Skeletal muscle satellite cell (primary cell): ENCODE data around the gene CD79B.

Experiments
- H3K27me3 ChIP-seq: 2 replicates; pipeline ENCODE4 v1.7.0; 2013; ENCODE audit warnings: low read length; ENCODE audit not compliant: control insufficient read depth, insufficient read depth
- H3K36me3 ChIP-seq: 2 replicates; pipeline ENCODE4 v1.7.0; 2013; ENCODE audit warnings: mild to moderate bottlenecking, control low read depth, low read length; ENCODE audit not compliant: insufficient read depth
- H3K4me1 ChIP-seq: 2 replicates; pipeline ENCODE4 v1.7.0; 2013; ENCODE audit warnings: low read length; ENCODE audit not compliant: control insufficient read depth, insufficient read depth
- H3K4me2 ChIP-seq: 2 replicates; pipeline ENCODE4 v1.7.0; 2013; ENCODE audit warnings: mild to moderate bottlenecking, low read length
- H3K4me3 ChIP-seq: 2 replicates; pipeline ENCODE4 v1.7.0; 2013; ENCODE audit warnings: low read length
- H3K9ac ChIP-seq: 2 replicates; pipeline ENCODE4 v1.7.0; 2013; ENCODE audit warnings: mild to moderate bottlenecking, low read depth, low read length, moderate library complexity
- H3K9me3 ChIP-seq: replicated peaks from 2 replicates; pipeline ENCODE4 v1.7.0; 2013; ENCODE audit warnings: mild to moderate bottlenecking, control low read depth, low read length

The CD79B gene

GRCh38 chr17:63941162-63941561 lies 9.0 kb upstream of the CD79B start:
- no peaks in the 10 kb centered on the region for H3K4me1 ChIP-seq
- H3K4me2 ChIP-seq, result no peak overlapping the region
- no peaks in the 10 kb centered on the region for H3K9me3 ChIP-seq

GRCh38 chr17:63940584-63940983 lies 8.5 kb upstream of the CD79B start:
- Histone ChIP-seq H3K36me3 (no peaks in the 10 kb centered on the region), H3K9ac (no peak overlapping the region), H3K4me2 (no peak overlapping the region), H3K27me3 (peaks cover 24% of the 10 kb centered on the region), H3K4me1 (no peaks in the 10 kb centered on the region), H3K4me3 (no peak overlapping the region), H3K9me3 (no peaks in the 10 kb centered on the region)

More at GRCh38 chr17:63941162-63941561, 9.0 kb upstream of the CD79B start:
- peaks cover 23% of the 10 kb centered on the region for H3K27me3 ChIP-seq
- no peak overlapping the region for H3K4me3 ChIP-seq
- no peaks in the 10 kb centered on the region for H3K36me3 ChIP-seq
- H3K9ac ChIP-seq, result no peak overlapping the region

GRCh38 chr17:63939884-63940283 lies 7.8 kb upstream of the CD79B start:
- no peak overlapping the region for H3K4me2 ChIP-seq
- no peaks in the 10 kb centered on the region for H3K4me1 ChIP-seq
- H3K36me3 ChIP-seq, result no peaks in the 10 kb centered on the region
- no peak overlapping the region for H3K9ac ChIP-seq
- H3K9me3 ChIP-seq, result no peaks in the 10 kb centered on the region
- peaks cover 31% of the 10 kb centered on the region for H3K27me3 ChIP-seq
- no peak overlapping the region for H3K4me3 ChIP-seq

GRCh38 chr17:63939401-63939800 lies 7.3 kb upstream of the CD79B start:
- Histone ChIP-seq H3K4me3 (no peak overlapping the region), H3K4me2 (no peak overlapping the region), H3K4me1 (no peaks in the 10 kb centered on the region), H3K36me3 (no peaks in the 10 kb centered on the region), H3K27me3 (peaks cover 32% of the 10 kb centered on the region), H3K9me3 (no peaks in the 10 kb centered on the region), H3K9ac (no peak overlapping the region)

GRCh38 chr17:63937920-63938319 lies 5.8 kb upstream of the CD79B start:
- Histone ChIP-seq H3K36me3 (no peaks in the 10 kb centered on the region), H3K9ac (no peak overlapping the region), H3K9me3 (no peaks in the 10 kb centered on the region), H3K27me3 (peaks cover 43% of the 10 kb centered on the region), H3K4me3 (no peak overlapping the region), H3K4me1 (no peaks in the 10 kb centered on the region), H3K4me2 (no peak overlapping the region)

GRCh38 chr17:63937319-63937718 lies 5.2 kb upstream of the CD79B start:
- Histone ChIP-seq H3K9ac (no peak overlapping the region), H3K9me3 (no peaks in the 10 kb centered on the region), H3K4me2 (no peak overlapping the region), H3K4me1 (no peaks in the 10 kb centered on the region), H3K36me3 (no peaks in the 10 kb centered on the region), H3K27me3 (peaks cover 42% of the 10 kb centered on the region), H3K4me3 (no peak overlapping the region)

GRCh38 chr17:63934183-63935112 lies 2.3 kb upstream of the CD79B start:
- Histone ChIP-seq H3K4me1 (no peaks in the 10 kb centered on the region), H3K4me3 (no peak overlapping the region), H3K9ac (no peak overlapping the region), H3K4me2 (no peak overlapping the region), H3K27me3 (peaks cover 51% of the 10 kb centered on the region), H3K9me3 (no peaks in the 10 kb centered on the region), H3K36me3 (no peaks in the 10 kb centered on the region)

GRCh38 chr17:63933598-63933997 lies 1.5 kb upstream of the CD79B start:
- Histone ChIP-seq H3K27me3 (peaks cover 48% of the 10 kb centered on the region), H3K4me3 (no peak overlapping the region)

GRCh38 chr17:63932721-63933120 lies 590 bp upstream of the CD79B start:
- no peak overlapping the region for H3K4me3 ChIP-seq
- no peak overlapping the region for H3K9ac ChIP-seq
- H3K27me3 ChIP-seq, result peaks cover 54% of the 10 kb centered on the region

More at GRCh38 chr17:63933598-63933997, 1.5 kb upstream of the CD79B start:
- no peak overlapping the region for H3K4me2 ChIP-seq
- no peaks in the 10 kb centered on the region for H3K4me1 ChIP-seq
- H3K36me3 ChIP-seq, result no peaks in the 10 kb centered on the region
- H3K9me3 ChIP-seq, result no peaks in the 10 kb centered on the region
- H3K9ac ChIP-seq, result no peak overlapping the region

GRCh38 chr17:63930951-63931575 lies 1.1 kb downstream of the CD79B start:
- no peaks in the 10 kb centered on the region for H3K4me1 ChIP-seq
- H3K27me3 ChIP-seq, result peaks cover 55% of the 10 kb centered on the region
- H3K36me3 ChIP-seq, result no peaks in the 10 kb centered on the region
- H3K4me2 ChIP-seq, result no peak overlapping the region
- no peak overlapping the region for H3K9ac ChIP-seq
- H3K4me3 ChIP-seq, result no peak overlapping the region
- no peaks in the 10 kb centered on the region for H3K9me3 ChIP-seq

More at GRCh38 chr17:63932721-63933120, 590 bp upstream of the CD79B start:
- no peaks in the 10 kb centered on the region for H3K36me3 ChIP-seq
- no peaks in the 10 kb centered on the region for H3K9me3 ChIP-seq
- H3K4me1 ChIP-seq, result no peaks in the 10 kb centered on the region
- H3K4me2 ChIP-seq, result no peak overlapping the region

GRCh38 chr17:63929860-63930766 lies 2.0 kb downstream of the CD79B start:
- Histone ChIP-seq H3K9me3 (no peaks in the 10 kb centered on the region), H3K9ac (no peak overlapping the region), H3K27me3 (peaks cover 49% of the 10 kb centered on the region), H3K4me1 (no peaks in the 10 kb centered on the region), H3K36me3 (no peaks in the 10 kb centered on the region), H3K4me3 (no peak overlapping the region), H3K4me2 (no peak overlapping the region)
